Neural cell (in vitro differentiated cells): ENCODE measurements around the gene FAM118B. TPM values are rescaled to one million over a fixed set of nuclear protein-coding genes. Genes with fewer than 3 reads are reported as not detected.

ENCODE experiments used
- H2AFZ ChIP-seq: fragments of 200-600, 300-800 bp; sonication (generic), shearing (Covaris generic); 2 replicates; pipeline ENCODE4 v1.6.0; 2014; ENCODE audit warnings: low read depth, mild to moderate bottlenecking, antibody characterized with exemption, low read length, moderate library complexity
- H3F3A ChIP-seq: fragments of 200-600 bp; shearing (Covaris generic); 2 replicates; pipeline ENCODE4 v1.6.1; 2016; ENCODE audit warnings: mild to moderate bottlenecking, moderate library complexity, mixed read lengths, antibody characterized with exemption, low read length; ENCODE audit not compliant: insufficient read depth, poor library complexity, severe bottlenecking
- H3K27ac ChIP-seq: fragments of 200-600, 300-800 bp; sonication (generic), shearing (Covaris generic); 2 replicates; pipeline ENCODE4 v1.5.1; 2014; ENCODE audit warnings: mild to moderate bottlenecking, low read length, moderate library complexity
- H3K27me3 ChIP-seq: fragments of 300-800, 200-600 bp; sonication (generic), shearing (Covaris generic); 2 replicates; pipeline ENCODE4 v1.6.0; 2014; ENCODE audit warnings: mild to moderate bottlenecking, low read depth, low read length, moderate library complexity; ENCODE audit not compliant: insufficient read depth
- H3K36me3 ChIP-seq: fragments of 300-800, 200-600 bp; sonication (generic), shearing (Covaris generic); 2 replicates; pipeline ENCODE4 v1.5.1; 2014; ENCODE audit warnings: mild to moderate bottlenecking, antibody characterized with exemption, low read length, moderate library complexity; ENCODE audit not compliant: insufficient read depth
- H3K4me2 ChIP-seq: fragments of 300-800, 200-600 bp; sonication (generic), shearing (Covaris generic); 2 replicates; pipeline ENCODE4 v1.6.0; 2014; ENCODE audit warnings: mild to moderate bottlenecking, low read length
- H3K4me3 ChIP-seq: fragments of 300-800, 200-600 bp; sonication (generic), shearing (Covaris generic); 2 replicates; pipeline ENCODE4 v1.5.1; 2014; ENCODE audit warnings: mild to moderate bottlenecking, low read length, moderate library complexity
- H3K79me2 ChIP-seq: fragments of 200-600 bp; shearing (Covaris generic); replicated peaks from 2 replicates; pipeline ENCODE4 v1.6.0; 2014; ENCODE audit warnings: mild to moderate bottlenecking, low read length, moderate library complexity; ENCODE audit not compliant: insufficient read depth
- H3K9ac ChIP-seq: fragments of 300-800, 200-600 bp; sonication (generic), shearing (Covaris generic); 2 replicates; pipeline ENCODE4 v1.6.1; 2016; ENCODE audit warnings: mild to moderate bottlenecking, low read length, mixed read lengths
- H3K9me2 ChIP-seq: fragments of 200-600 bp; shearing (Covaris generic); 2 replicates; pipeline ENCODE4 v1.6.1; 2016; ENCODE audit warnings: mild to moderate bottlenecking, low read length, mixed read lengths; ENCODE audit not compliant: insufficient read depth
- H3K9me3 ChIP-seq: fragments of 200-600, 300-800 bp; sonication (generic), shearing (Covaris generic); 2 replicates; pipeline ENCODE4 v1.6.1; 2016; ENCODE audit warnings: mild to moderate bottlenecking, mixed run types, low read length, moderate library complexity, mixed read lengths
- H4K20me1 ChIP-seq: fragments of 200-600 bp; shearing (Covaris generic); 2 replicates; pipeline ENCODE4 v1.6.1; 2016; ENCODE audit warnings: mild to moderate bottlenecking, mixed run types; ENCODE audit not compliant: insufficient read depth
- EP300 ChIP-seq: fragments of 450-650 bp; conservative IDR thresholded peaks from 2 replicates; pipeline ENCODE4 v1.6.1; 2014; ENCODE audit warnings: antibody characterized with exemption, mild to moderate bottlenecking, moderate library complexity; ENCODE audit not compliant: poor library complexity, severe bottlenecking
- EZH2 ChIP-seq: fragments of 200-600, 300-800 bp; shearing (Covaris generic), sonication (generic); IDR thresholded peaks from 2 replicates; pipeline ENCODE4 v1.6.1; 2014; ENCODE audit warnings: antibody characterized with exemption, low read length, borderline replicate concordance, mild to moderate bottlenecking; ENCODE audit not compliant: insufficient read depth, poor library complexity, severe bottlenecking
- MXI1 ChIP-seq: fragments of 450-650 bp; conservative IDR thresholded peaks from 2 replicates; pipeline ENCODE4 v1.6.1; 2014; ENCODE audit warnings: antibody characterized with exemption, mild to moderate bottlenecking; ENCODE audit not compliant: poor library complexity, severe bottlenecking
- POLR2AphosphoS5 ChIP-seq: IDR thresholded peaks from 2 replicates; pipeline ENCODE4 v1.6.1; 2012
- RAD21 ChIP-seq: fragments of 450-650 bp; conservative IDR thresholded peaks from 2 replicates; pipeline ENCODE4 v1.6.1; 2014; ENCODE audit warnings: antibody characterized with exemption, mild to moderate bottlenecking, moderate library complexity
- REST ChIP-seq: IDR thresholded peaks from 2 replicates; pipeline ENCODE4 v1.6.1; 2012; ENCODE audit warnings: borderline replicate concordance
- SMC3 ChIP-seq: fragments of 450-650 bp; conservative IDR thresholded peaks from 2 replicates; pipeline ENCODE4 v1.6.1; 2014; ENCODE audit warnings: antibody characterized with exemption, mild to moderate bottlenecking, moderate library complexity; ENCODE audit not compliant: poor library complexity
- TAF1 ChIP-seq: IDR thresholded peaks from 2 replicates; pipeline ENCODE4 v1.6.1; 2012; ENCODE audit warnings: low read depth
- polyA plus RNA-seq: library from polyadenylated mRNA; depleted of rRNA; stranded (reverse); fragments of >200 nt; gene quantifications from 2 replicates; pipeline ENCODE4 v1.2.3, GENCODE V29; 2014
- TF ChIP-seq, protein P1 (sequence below): fragments of 450-650 bp; IDR thresholded peaks from 2 replicates; pipeline ENCODE4 v1.5.1; 2014; ENCODE audit warnings: antibody characterized with exemption, mild to moderate bottlenecking, moderate library complexity; ENCODE audit not compliant: poor library complexity, severe bottlenecking

The FAM118B gene
- polyA plus RNA-seq, 1 donor from 2014 or later = 54.1 TPM

DNA sequence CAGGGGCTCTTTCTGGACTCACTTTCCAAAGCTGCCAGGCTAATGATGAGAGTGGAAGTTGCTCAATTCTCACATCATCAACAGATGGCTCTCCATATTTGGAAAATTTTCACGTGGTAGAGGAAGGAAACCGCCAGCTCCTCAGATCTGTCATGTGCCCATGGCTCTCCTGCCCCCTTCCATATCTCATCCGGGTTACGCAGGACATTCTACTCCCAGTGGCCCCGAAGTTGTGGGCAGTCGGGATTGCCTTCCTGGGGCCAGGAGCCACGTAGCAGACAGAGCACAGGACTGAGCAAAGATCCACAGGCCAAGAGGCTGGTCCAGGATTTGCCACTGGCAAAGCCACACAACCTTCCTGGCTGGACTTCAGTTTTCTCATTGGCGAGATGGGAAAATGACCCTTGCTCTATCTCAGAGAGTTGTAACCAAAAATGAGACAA, 39.0 kb upstream of the FAM118B start:
- Histone ChIP-seq H3K27me3 (no peaks in the 10 kb centered on the region), H2AFZ (no peak overlapping the region), H3K9ac (no peak overlapping the region), H3K9me3 (no peaks in the 10 kb centered on the region), H3K27ac (no peak overlapping the region), H4K20me1 (no peaks in the 10 kb centered on the region), H3K4me3 (no peak overlapping the region), H3K79me2 (no peaks in the 10 kb centered on the region), H3K36me3 (no peaks in the 10 kb centered on the region), H3F3A (no peaks in the 10 kb centered on the region), H3K9me2 (no peaks in the 10 kb centered on the region), H3K4me2 (no peak overlapping the region)
- TF ChIP-seq EP300 = no peak

DNA sequence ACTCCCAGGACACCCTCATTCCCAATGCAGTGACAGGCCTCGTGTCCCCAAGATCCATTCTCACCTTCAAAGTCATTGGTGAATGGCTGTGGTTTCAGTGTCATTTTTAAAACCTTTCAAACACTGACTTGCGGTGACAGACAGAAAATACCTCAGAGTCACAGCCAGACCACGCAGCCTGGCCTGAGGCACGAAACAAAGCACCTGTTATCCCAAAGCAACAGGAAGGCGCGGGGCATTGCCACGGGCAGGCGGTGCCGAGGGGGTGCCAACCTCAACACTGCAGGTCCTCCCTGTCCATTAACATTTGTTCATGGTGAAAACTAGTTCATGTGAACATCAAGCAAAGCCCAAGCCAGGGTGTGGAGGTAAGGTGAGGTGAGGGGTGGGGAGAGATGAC, 38.3 kb upstream of the FAM118B start:
- H3K4me3 ChIP-seq = no peak overlapping the region
- no peaks in the 10 kb centered on the region for H3K79me2 ChIP-seq
- no peaks in the 10 kb centered on the region for H3K36me3 ChIP-seq
- no peaks in the 10 kb centered on the region for H4K20me1 ChIP-seq
- no peaks in the 10 kb centered on the region for H3K27me3 ChIP-seq
- H3K9me2 ChIP-seq = no peaks in the 10 kb centered on the region
- H3K9me3 ChIP-seq = no peaks in the 10 kb centered on the region
- TF ChIP-seq, protein P1, sequence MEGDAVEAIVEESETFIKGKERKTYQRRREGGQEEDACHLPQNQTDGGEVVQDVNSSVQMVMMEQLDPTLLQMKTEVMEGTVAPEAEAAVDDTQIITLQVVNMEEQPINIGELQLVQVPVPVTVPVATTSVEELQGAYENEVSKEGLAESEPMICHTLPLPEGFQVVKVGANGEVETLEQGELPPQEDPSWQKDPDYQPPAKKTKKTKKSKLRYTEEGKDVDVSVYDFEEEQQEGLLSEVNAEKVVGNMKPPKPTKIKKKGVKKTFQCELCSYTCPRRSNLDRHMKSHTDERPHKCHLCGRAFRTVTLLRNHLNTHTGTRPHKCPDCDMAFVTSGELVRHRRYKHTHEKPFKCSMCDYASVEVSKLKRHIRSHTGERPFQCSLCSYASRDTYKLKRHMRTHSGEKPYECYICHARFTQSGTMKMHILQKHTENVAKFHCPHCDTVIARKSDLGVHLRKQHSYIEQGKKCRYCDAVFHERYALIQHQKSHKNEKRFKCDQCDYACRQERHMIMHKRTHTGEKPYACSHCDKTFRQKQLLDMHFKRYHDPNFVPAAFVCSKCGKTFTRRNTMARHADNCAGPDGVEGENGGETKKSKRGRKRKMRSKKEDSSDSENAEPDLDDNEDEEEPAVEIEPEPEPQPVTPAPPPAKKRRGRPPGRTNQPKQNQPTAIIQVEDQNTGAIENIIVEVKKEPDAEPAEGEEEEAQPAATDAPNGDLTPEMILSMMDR = no peak
- TF ChIP-seq SMC3 (no peak), EP300 (no peak), TAF1 (no peak), MXI1 (no peak), REST (no peak), EZH2 (no peak), POLR2AphosphoS5 (no peak), RAD21 (no peak)
- H3K9ac ChIP-seq = no peak overlapping the region
- no peak overlapping the region for H3K27ac ChIP-seq
- no peak overlapping the region for H3K4me2 ChIP-seq
- H2AFZ ChIP-seq = no peak overlapping the region
- H3F3A ChIP-seq = no peaks in the 10 kb centered on the region

DNA sequence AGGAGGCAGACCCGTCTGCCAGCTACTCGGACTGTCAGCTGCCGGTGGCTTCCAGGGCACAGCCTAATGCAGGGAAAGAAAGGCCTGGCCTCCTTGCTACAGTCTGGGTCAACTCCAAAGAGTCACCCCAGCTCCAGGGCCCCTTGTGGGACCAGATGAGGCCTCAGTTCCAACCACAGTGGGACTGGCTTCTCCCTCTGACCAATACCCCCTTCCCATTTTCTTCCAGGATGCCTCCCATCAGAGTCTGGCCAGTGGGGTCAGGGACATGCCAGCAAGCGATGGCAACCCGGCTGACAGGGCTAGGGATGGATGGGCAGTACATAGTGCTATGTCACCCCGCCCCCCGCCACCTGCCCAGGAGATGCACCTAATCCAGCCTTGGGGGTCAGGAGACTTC, 36.8 kb upstream of the FAM118B start:
- no peak overlapping the region for H3K27ac ChIP-seq
- no peak overlapping the region for H3K4me2 ChIP-seq
- H3K9ac ChIP-seq = no peak overlapping the region
- H2AFZ ChIP-seq = no peak overlapping the region
- no peak for TF ChIP-seq MXI1
- TF ChIP-seq RAD21 = peak; percentile 10
- no peak for TF ChIP-seq SMC3
- H4K20me1 ChIP-seq = no peaks in the 10 kb centered on the region
- H3K9me3 ChIP-seq = no peaks in the 10 kb centered on the region
- H3K4me3 ChIP-seq = no peak overlapping the region
- H3K36me3 ChIP-seq = no peaks in the 10 kb centered on the region
- no peaks in the 10 kb centered on the region for H3K27me3 ChIP-seq
- H3F3A ChIP-seq = no peaks in the 10 kb centered on the region
- no peaks in the 10 kb centered on the region for H3K9me2 ChIP-seq
- no peaks in the 10 kb centered on the region for H3K79me2 ChIP-seq
